CD1c-positive myeloid dendritic cell (primary cell): ENCODE data around the gene LGR4.
A peak's percentile ranks its signal among the peaks of the same experiment; 100 is the strongest.

Experiments
- DNase-seq: peaks from one replicate; pipeline ENCODE4 v3.0.0-alpha.2; 2016; ENCODE audit errors: extremely low spot score

Gene LGR4

GRCh38 chr11:27379449-27379848, 93.1 kb downstream of the LGR4 start:
- DNase-seq, result no peak

DNA sequence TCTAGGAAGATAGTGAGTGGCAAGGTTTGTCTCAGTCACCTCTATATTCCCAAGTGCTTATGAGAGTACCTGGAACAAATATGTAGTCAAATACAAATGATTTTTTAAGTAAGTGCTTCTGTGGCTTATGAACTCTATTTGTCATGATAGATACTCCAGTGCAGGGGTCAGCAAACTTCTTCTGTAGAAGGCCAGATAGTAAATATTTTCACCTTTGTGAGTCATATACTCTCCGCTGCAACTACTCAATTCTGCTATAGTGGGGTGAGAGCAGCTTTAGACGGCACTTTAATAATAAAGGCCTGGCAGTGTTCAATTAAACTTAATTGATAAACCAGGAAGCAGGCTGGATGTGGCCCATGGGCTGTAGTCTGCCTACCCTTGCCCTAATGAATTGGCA, 97.2 kb downstream of the LGR4 start:
- DNase-seq, result no peak

GRCh38 chr11:27373856-27374602, 98.6 kb downstream of the LGR4 start:
- no peak for DNase-seq

DNA sequence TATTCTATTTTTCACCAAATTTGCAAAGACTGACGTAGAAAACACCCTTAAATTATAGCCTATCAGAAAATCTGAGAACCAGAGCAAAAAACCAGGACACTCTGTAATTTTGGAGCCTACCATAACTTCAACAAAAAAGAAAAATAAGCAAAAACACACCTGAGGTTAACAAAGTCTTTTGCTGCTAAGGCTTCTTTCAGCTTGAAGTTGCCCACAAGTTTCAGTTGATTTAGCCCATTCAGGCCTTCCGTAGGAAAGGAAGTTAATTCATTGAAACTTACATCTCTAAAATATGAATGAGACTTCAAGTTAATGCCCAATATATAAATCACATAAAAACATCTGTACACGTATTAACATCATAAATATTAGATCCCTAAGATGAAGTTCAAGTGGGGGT, 99.2 kb downstream of the LGR4 start:
- no peak for DNase-seq

DNA sequence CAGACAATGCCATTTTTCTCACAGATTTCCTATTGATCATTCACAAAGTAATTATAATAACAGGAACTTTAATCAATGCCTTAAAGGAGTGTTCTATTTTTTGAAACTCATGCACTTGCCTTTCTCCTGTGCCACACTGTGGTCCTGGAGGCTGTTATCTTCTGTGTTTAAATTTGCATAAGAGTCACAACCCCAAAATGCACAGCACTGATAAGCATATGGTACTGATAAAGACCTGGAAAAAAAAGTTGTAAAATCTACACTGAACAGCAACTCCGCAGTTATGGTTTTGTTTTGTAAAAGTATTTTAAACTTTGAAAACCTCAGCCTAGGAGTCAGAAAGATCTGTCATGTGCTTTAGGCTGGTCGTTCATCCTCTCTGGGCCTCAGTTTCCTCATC, 100.4 kb downstream of the LGR4 start:
- no peak for DNase-seq

DNA sequence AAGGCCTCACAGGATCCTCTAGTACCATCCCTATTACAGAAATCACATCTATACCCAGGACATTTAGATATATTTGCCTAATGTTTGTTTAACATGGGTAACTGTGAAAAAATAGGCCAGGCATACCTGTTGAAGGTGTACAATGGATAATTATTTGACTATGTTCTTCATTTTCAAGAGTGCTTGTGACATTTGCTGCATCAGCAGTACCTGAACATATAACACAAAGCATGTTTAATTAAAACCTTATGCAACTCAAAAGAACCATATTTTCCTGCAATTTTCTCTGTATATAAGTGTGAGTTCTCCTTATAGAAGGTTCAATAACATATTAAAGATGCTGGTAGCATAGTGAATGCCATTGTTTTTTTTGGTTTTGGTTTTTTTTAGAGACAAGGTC, 101.1 kb downstream of the LGR4 start:
- no peak for DNase-seq

GRCh38 chr11:27370374-27370773, 102.2 kb downstream of the LGR4 start:
- DNase-seq, result no peak

- DNase-seq, result no peak
Observed at GRCh38 chr11:27367881-27368280, 104.7 kb downstream of the LGR4 start.

GRCh38 chr11:27363576-27364117, 108.9 kb downstream of the LGR4 start:
- DNase-seq, result no peak

DNA sequence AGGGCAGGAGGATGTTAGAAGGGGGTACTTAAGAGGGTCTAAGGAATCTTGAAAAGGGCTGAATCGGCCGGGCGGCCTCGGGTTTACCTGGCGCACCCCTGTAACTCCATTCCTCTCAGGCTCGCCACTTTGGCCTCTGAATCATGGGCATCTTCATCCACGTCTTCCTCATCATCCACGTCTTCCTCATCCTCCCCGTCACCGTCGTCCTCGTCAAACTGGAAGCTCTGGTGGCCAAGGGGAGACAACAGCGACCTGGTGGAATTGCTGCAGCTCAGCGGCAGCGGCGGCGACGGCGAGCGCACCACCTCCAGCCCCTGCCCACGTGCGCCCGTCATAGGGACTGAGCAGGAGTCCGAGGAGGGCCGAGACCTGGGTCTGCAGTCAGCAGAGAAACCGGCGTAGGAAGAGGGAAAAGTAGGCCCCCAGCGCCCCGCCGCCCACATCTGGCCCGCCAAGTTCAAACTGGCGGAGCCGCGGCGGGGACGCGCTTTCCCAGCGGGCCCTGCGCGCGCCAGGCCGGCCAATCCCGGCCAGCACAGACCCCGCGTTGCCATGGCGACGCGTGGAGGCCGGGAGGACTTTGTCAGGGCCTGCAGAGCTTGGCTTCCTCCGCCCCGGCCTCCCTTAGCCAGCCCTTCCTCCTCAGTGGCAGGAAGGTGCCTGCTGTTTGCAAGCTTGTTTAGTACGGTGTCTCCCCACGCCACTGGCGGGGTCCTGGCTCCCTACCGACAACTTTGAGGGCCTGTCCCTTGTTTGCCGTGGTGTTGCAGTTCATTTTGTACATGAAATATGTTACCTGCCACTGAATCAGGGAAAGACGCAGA, 109.6 kb downstream of the LGR4 start, which contains the start of gene CCDC34:
CCDC34 (minus strand) TSS at position 467 of the 827 bp plus-strand sequence; CDS start at position 446, 21 bp downstream.
- DNase-seq, result peak; percentile 97

GRCh38 chr11:27361649-27362431, 110.8 kb downstream of the LGR4 start:
- no peak for DNase-seq

- DNase-seq, result no peak
Observed at GRCh38 chr11:27358296-27358695, 114.3 kb downstream of the LGR4 start.

- no peak for DNase-seq
Observed at GRCh38 chr11:27357250-27357649, 115.3 kb downstream of the LGR4 start.

DNA sequence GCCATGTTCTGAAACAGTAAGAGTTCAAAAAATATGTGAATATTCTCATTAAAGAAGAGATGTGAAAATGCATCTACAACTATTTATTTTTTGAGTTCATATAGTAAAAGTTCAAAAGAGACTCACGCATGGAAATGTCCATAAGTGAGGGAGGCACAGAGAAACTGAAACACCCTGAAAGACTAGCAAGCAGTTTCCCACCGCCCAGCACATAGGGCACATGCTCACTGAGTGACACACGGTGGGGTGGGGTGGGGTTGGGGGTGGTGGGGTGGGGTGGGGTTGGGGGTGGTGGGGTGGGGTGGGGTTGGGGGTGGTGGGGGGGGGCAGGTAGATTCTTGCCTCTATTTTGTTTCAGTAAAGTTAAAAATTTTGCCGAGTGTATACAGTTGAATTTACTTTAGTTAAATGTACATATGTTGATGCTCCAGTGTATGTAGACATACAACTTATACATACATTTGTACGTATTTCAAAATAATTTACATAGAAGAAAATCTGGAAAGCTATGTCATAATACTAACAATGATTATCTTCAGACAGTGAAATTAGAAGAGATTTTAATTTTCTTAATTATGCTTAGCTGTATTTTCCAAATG, 115.9 kb downstream of the LGR4 start:
- DNase-seq, result no peak

DNA sequence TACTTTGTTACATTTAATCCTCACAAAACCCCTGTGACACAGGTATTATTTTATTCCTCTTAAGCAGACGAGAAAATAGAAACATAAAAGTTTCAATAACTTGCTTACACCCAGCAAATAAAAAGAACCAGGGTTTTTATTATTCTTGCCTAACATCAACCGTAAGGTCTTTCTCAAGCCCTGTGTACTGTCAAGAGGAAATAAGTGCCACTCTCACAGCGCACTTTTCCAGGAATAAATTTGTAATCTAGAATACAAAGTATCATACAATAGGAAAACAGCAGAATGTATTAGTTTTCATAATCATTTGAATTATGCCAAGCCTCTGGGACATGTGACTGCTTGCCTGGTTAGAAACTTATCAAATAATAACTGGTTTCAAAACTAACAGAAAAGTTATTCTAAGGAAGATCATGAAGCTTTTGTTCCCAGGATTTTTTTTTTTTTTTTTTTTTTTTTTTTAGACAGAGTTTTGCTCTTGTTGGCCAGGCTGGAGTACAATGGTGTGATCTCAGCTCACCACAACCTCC, 117.0 kb downstream of the LGR4 start:
- no peak for DNase-seq

DNA sequence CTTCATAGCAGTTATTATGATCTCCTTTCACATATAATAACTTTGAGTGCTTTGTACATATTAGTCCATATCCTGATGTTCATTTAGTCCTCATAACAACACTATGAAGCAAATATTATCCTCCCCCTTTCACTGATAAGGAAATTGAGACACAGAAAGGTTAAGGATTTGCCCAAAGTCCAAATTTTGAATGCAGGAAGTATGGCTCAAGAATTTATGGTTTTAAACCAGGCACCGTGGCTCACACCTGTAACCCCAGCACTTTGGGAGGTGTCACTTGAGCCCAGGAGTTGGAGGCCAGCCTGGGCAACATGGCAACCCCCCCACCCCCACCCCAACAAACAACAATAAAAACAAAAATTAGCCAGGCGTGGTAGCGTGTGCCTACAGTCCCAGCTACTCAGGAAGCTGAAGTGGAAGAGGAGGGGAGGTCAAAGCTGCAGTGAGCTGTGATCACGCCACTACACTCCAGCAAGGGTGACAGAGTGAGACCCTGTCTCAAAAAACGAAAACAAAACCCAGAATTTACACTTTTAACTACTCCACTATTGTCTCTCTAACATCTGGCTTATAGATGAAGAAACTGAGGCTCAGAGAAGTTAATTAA, 118.1 kb downstream of the LGR4 start:
- DNase-seq, result no peak

GRCh38 chr11:27353593-27354358, 118.8 kb downstream of the LGR4 start:
- no peak for DNase-seq

DNA sequence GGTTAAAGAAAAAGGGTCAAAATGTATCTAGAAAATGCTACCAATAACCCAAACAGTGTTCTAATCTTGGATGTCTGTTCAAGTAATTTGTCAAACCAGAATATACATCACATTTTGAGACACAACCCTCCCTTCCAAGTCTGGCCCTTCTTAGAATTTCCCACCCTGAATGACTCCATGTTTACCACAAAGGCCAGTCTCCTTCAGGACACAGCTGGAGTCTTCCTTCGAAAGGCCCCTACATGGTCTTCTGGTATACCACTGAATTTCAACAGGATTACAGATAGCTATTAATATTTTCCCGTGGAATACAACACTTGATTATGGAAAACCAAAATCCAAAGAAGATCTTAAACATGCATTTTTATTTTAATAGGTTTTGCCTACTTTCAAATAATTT, 119.8 kb downstream of the LGR4 start:
- DNase-seq, result no peak

DNA sequence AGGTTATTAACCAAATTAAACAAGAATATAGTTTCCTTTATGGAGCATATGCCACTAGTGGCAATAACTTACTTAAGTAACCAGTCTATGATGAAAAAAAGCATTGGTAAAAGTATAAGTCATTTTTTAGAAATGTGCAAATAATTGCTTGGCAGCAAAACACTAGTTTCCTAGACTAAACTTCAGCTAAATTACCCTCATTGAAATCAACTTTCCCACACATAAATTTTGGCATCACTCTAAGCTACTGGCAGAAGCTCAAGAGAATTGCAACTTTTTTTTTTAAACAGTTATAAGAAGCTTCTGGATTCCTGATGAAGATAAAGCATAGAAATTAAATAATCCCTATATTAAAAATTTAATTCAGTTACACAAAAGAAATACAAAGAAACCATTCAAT, 122.1 kb downstream of the LGR4 start:
- DNase-seq, result no peak

GRCh38 chr11:27349919-27350318, 122.7 kb downstream of the LGR4 start:
- DNase-seq, result no peak
